ENCODE results near the gene CD58.

DNA sequence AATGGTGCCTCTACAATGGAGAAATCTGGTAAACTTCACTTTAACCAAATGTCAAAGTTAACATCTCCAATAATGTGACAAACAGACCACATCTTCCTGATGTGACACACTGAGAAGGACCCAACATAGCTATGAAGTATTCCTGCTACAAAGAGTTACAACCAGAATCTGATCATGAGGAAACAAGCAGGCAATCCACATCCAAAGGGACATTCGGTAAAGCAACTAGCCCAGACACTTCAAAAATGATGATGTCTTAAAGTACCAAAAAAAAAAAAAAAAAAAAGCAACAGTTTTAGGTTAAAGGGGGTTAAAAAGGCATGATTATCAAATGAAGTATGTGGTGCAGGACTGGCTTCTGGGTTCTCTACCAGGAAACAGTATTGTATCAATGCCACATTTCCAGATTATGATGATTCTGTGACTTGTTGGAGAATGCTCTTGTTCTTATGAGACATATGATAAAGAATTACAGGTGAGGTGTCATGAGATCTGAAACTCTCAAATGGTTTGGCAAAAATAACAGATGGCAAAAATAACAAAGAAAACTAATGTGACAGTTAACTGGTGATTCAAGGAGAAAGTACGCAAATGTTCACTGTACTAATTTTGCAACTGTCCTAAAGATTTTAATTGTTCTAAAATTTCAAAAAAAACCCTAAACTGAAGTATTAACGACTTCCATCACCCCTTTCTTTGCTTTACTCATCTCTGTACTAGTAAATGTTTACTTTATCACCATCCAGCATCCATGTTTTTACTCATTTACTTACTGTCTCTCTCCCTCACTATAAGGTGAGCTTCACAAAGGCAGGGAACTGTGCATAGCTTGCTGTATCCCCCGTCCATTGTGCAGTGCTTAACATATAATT, 2.8 kb downstream of the CD58 start:
- TF ChIP-seq, protein P1, sequence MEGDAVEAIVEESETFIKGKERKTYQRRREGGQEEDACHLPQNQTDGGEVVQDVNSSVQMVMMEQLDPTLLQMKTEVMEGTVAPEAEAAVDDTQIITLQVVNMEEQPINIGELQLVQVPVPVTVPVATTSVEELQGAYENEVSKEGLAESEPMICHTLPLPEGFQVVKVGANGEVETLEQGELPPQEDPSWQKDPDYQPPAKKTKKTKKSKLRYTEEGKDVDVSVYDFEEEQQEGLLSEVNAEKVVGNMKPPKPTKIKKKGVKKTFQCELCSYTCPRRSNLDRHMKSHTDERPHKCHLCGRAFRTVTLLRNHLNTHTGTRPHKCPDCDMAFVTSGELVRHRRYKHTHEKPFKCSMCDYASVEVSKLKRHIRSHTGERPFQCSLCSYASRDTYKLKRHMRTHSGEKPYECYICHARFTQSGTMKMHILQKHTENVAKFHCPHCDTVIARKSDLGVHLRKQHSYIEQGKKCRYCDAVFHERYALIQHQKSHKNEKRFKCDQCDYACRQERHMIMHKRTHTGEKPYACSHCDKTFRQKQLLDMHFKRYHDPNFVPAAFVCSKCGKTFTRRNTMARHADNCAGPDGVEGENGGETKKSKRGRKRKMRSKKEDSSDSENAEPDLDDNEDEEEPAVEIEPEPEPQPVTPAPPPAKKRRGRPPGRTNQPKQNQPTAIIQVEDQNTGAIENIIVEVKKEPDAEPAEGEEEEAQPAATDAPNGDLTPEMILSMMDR (conservative IDR thresholded peaks at IDR 0.05; ENCODE audit: low read depth, low read length): no peak
- no peak for TF ChIP-seq EZH2 (IDR thresholded peaks at IDR 0.05; ENCODE audit: borderline replicate concordance, low read depth, low read length, poor library complexity, severe bottlenecking)

Measured in A673 (cell line).